AG09309 (cell line): Measurements from ENCODE around the gene NTRK2.
"Not testable (repeated sequence)": the region's sequence is repeated elsewhere in the genome, so short reads cannot be mapped to it uniquely, and the experiment has no call there.

Source experiments
- DNase-seq: peaks from one replicate; pipeline ENCODE4 v3.0.0-alpha.2; 2010; ENCODE audit warnings: low read depth
- H3K4me3 ChIP-seq: 2 replicates; pipeline ENCODE4 v1.5.1; 2011; ENCODE audit warnings: mild to moderate bottlenecking, low read depth, low read length, moderate library complexity; ENCODE audit not compliant: control insufficient read depth
- CTCF ChIP-seq: IDR thresholded peaks from 2 replicates; pipeline ENCODE4 v1.5.1; 2011; ENCODE audit warnings: mild to moderate bottlenecking, low read depth, low read length, inconsistent platforms; ENCODE audit not compliant: insufficient read depth, control insufficient read depth; ENCODE audit errors: missing control alignments

NTRK2 gene

GRCh38 chr9:84893419-84894128, 224.0 kb downstream of the NTRK2 start:
- TF ChIP-seq CTCF: no peak
- H3K4me3 ChIP-seq: no peak overlapping the region
- DNase-seq: no peak

- no peak overlapping the region for H3K4me3 ChIP-seq
- DNase-seq: no peak
- no peak for TF ChIP-seq CTCF
Observed at GRCh38 chr9:84894859-84895258, 225.3 kb downstream of the NTRK2 start.

- no peak for DNase-seq
- H3K4me3 ChIP-seq: no peak overlapping the region
- no peak for TF ChIP-seq CTCF
Observed at GRCh38 chr9:84897362-84898094, 228.0 kb downstream of the NTRK2 start.

GRCh38 chr9:84898188-84898587, 228.7 kb downstream of the NTRK2 start:
- TF ChIP-seq CTCF: no peak
- no peak overlapping the region for H3K4me3 ChIP-seq
- no peak for DNase-seq

GRCh38 chr9:84898618-84899017, 229.1 kb downstream of the NTRK2 start:
- not testable (repeated sequence) for DNase-seq, H3K4me3 ChIP-seq

GRCh38 chr9:84899326-84899725, 229.8 kb downstream of the NTRK2 start:
- no peak for DNase-seq
- no peak overlapping the region for H3K4me3 ChIP-seq
- TF ChIP-seq CTCF: no peak

GRCh38 chr9:84900421-84900820, 230.9 kb downstream of the NTRK2 start:
- TF ChIP-seq CTCF: no peak
- no peak overlapping the region for H3K4me3 ChIP-seq
- DNase-seq: no peak
